GM12865 (cell line): Measurements from ENCODE around the gene ERN1.

Experiments
- DNase-seq: peaks from one replicate; pipeline ENCODE4 v3.0.0; 2010; ENCODE audit warnings: low read depth
- H3K4me3 ChIP-seq: 2 replicates; pipeline ENCODE4 v1.5.1; 2011; ENCODE audit warnings: mild to moderate bottlenecking, low read depth, low read length, control low read depth
- TF ChIP-seq, protein P1 (sequence below): IDR thresholded peaks from 2 replicates; pipeline ENCODE4 v1.5.1; 2011; ENCODE audit warnings: low read length, control low read depth, low read depth, inconsistent platforms; ENCODE audit not compliant: insufficient read depth; ENCODE audit errors: missing control alignments

ERN1 gene

DNA sequence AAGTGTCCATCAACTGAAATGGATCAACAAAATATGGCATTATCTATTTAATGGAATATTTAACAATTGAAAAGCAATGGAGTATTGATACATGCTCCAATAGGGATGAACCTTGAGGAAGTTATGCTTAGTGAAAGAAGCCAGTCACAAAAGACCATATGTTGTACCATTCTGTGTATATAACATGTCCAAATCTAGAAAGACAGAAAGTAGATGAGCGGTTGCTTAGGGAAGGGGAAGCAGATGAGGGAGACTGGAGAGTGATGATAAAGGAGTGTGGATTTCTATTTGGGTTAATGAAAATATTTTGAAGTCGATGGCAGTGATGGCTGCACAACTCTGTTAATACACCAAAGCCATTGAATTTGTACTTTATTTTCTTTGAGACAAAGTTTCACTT, 8.5 kb upstream of the ERN1 start:
- TF ChIP-seq, protein P1, sequence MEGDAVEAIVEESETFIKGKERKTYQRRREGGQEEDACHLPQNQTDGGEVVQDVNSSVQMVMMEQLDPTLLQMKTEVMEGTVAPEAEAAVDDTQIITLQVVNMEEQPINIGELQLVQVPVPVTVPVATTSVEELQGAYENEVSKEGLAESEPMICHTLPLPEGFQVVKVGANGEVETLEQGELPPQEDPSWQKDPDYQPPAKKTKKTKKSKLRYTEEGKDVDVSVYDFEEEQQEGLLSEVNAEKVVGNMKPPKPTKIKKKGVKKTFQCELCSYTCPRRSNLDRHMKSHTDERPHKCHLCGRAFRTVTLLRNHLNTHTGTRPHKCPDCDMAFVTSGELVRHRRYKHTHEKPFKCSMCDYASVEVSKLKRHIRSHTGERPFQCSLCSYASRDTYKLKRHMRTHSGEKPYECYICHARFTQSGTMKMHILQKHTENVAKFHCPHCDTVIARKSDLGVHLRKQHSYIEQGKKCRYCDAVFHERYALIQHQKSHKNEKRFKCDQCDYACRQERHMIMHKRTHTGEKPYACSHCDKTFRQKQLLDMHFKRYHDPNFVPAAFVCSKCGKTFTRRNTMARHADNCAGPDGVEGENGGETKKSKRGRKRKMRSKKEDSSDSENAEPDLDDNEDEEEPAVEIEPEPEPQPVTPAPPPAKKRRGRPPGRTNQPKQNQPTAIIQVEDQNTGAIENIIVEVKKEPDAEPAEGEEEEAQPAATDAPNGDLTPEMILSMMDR, result no peak
- H3K4me3 ChIP-seq, result no peak overlapping the region
- no peak for DNase-seq

DNA sequence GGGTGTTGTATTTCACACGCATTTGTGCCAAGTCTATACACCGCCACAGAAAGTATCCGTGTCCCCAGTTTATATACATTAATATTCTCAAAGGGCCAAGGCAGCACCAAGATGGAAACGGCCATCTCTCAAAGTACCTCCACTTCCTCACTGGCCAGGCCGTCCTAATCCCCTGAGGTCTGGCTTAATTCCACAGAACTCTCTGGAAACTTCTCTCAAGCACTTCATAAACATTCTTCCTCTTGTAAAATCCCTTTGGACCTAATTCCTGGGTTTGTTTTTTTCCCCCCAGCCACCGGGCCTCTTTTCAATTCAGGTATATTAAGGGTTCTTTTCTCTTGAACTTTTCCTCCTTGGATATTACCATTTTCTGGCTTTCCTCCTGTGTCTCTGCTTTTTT, 5.1 kb upstream of the ERN1 start:
- no peak for DNase-seq
- TF ChIP-seq, protein P1, result no peak
- no peak overlapping the region for H3K4me3 ChIP-seq

DNA sequence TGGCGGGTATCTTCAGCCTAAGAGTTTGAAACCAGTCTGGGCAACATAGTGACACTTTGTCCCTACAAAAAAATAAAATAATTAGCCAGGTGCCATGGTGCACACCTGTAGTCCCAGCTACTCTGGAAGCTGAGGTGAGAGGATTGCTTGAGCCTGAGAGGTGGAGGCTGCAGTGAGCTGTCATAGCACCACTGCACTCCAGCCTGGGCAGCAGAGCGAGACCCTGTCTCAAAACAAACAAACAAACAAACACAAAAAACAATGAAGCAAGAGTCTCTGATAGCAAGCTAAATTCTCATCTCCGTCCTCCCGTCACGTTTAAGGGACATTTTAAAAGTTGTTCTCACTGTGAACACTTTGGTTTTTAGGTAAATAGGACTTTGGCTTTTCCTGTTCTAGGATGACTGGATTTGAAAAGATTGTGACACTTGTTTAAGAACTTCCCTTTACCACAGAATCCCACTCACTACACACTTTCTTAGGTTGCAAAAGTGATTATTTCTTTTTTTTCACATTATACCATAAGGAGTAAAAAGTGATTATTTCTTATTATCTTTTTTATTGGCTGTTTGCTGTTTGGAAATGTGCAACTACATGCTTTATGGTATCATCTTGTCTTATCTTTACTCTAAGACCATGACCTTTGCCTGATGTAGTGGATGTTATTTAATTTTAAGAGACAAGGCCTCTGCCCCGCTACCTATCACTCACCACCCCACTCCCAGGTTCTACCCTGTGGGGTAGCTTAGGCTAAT, 4.4 kb upstream of the ERN1 start:
- TF ChIP-seq, protein P1, result no peak
- DNase-seq, result no peak
- H3K4me3 ChIP-seq, result no peak overlapping the region

DNA sequence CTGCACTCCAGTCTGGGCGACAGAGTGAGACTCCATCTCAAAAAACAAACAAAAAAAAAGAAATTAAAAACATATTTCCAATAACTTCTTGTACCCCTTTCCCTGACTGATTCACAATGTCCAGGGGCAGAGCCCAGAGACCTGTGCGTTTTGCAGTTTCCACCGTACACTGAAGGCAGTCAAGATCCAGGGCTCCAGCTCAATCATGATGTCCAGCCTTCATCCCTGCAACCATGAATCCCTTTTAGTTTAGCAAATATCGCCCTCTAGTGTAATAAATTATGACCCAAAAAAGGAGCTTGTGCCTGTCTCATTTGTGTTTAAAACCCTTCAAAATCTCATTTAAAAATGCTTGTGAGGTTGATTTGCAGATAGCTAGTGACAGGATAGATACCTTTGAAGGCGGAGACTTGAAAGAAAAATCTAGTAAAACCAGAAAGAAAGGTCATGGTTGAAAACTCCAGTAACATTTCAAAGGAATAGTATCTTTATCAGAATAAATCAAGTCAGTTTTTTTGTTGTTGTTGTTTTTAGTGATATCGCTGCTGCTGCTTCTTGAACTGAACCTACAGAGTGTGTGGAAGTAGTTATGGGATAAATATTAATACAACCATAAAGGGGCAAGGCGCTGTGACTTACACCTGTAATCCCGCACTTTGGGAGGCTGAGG, 3.7 kb upstream of the ERN1 start:
- DNase-seq, result peak; percentile 81
- TF ChIP-seq, protein P1, result peak; percentile 59

DNA sequence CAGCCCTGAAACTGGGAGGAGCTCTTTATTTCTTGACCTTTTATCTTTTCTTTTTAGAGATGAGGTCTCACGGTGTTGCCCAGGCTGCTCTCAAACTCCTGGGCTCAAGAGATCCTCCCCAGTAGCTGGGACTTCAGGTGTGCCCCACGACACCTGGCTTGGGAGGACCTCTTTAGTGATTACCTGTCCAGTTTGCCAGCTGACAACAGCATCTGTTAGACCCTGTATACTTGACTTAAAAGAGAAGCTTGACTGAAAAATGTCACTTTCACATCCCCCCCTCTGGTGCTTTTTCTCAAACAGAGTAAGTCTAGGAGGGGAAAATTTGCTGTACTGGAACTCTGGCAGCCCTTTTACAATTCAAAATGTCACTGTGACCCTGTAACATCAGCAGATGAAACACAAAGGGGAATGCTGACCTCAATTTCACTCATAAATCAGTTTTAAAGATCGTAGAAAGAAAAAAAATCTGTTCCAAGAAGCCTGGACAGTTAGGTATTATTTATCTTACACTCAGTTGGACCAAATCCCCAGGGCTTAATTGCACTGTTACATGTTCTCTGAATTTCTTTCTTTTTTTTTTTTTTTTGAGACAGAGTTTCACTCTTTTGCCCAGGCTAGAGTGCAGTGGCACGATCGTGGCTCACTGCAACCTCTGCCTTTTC, 1.8 kb upstream of the ERN1 start:
- peak; percentile 57 for DNase-seq
- TF ChIP-seq, protein P1, result no peak
- peak overlapping the region; percentile 74 for H3K4me3 ChIP-seq

More for the DNA sequence above, 3.7 kb upstream of the ERN1 start:
- no peak overlapping the region for H3K4me3 ChIP-seq

DNA sequence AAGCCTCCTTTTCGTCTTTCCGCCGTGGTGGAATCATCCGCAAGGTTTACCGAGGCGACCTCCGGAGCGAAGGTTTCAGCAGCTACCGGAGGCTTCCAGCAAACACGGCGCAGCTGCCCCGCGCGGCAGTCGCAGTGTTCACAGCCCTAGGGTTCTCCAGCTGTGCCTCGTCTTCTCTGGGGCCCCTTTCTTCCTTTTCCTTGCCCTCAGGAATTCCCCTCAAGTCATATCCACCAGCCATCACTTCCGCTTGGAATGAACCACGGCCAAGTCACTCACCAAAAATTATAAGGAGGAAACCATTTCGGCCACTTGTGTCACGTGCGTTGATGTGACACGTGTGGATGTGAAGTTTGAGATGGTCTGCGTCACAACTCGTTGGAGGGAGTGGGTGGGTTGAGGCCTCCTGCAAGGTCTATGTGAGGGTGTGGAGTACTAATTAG, 636 bp upstream of the ERN1 start:
- DNase-seq, result peak; percentile 80

More for the DNA sequence above, 636 bp upstream of the ERN1 start:
- TF ChIP-seq, protein P1, result no peak
- peak overlapping the region; percentile 74 for H3K4me3 ChIP-seq
